ENCODE data around the gene WDCP. TPM values are rescaled to one million over a fixed set of nuclear protein-coding genes. Genes with fewer than 3 reads are reported as not detected.

Gene WDCP
- total RNA-seq, 6 experiments from 2014 or later, result 4.3 to 8.7 (median 5.5) TPM

GRCh38 chr2:24010477-24011249 is 36.5 kb downstream of the WDCP start:
- H3K27ac ChIP-seq, result no peak overlapping the region
- no peaks in the 10 kb centered on the region for H3K9me3 ChIP-seq
- 75% methylated on average over 4 of the region's 37 CpGs for WGBS (ENCODE audit: insufficient coverage, low coverage, low lambda C conversion rate, missing lambda C conversion rate)
- TF ChIP-seq CTCF (IDR thresholded peaks at IDR 0.05) (no peak), POLR2A (IDR thresholded peaks at IDR 0.05) (no peak)
- intact Hi-C loops (cut with DNase I), result no loop called here
- DNase-seq, result no peak
- peak in 1 of 4 donors; percentile 44 for ATAC-seq
- peak overlapping the region in 1 of 3 donors; percentile 51 for H3K4me3 ChIP-seq
- H3K27me3 ChIP-seq, result no peaks in the 10 kb centered on the region
- H3K36me3 ChIP-seq, result no peaks in the 10 kb centered on the region
- H3K4me1 ChIP-seq, result peaks cover 0 to 11% (median 0%) of the 10 kb centered on the region in 4 donors

- H3K4me1 ChIP-seq, result peaks cover 0 to 11% (median 0%) of the 10 kb centered on the region in 4 donors
- intact Hi-C loops (cut with DNase I), result no loop called here
- peak; percentile 30 to 64 (median 46) for ATAC-seq
- H3K36me3 ChIP-seq, result no peaks in the 10 kb centered on the region
- peak within 1 kb of the TSS; percentile 32 to 51 (median 34) for H3K4me3 ChIP-seq
- TF ChIP-seq CTCF (IDR thresholded peaks at IDR 0.05) (no peak), POLR2A (IDR thresholded peaks at IDR 0.05) (no peak)
- no peak within 1 kb of the TSS for H3K27ac ChIP-seq
- DNase-seq, result no peak
- H3K9me3 ChIP-seq, result no peaks in the 10 kb centered on the region
- WGBS (ENCODE audit: insufficient coverage, low coverage, low lambda C conversion rate, missing lambda C conversion rate), result 21% methylated on average over 4 of the region's 75 CpGs
- H3K27me3 ChIP-seq, result no peaks in the 10 kb centered on the region
Observed at GRCh38 chr2:24009680-24010476, 37.3 kb downstream of the WDCP start, which contains the start of gene MFSD2B. TSS of gene MFSD2B (plus strand) at chr2:24010085. CDS start at chr2:24010097, 12 bp downstream.

GRCh38 chr2:24009367-24009679 is 37.9 kb downstream of the WDCP start:
- no peak for DNase-seq
- TF ChIP-seq CTCF (IDR thresholded peaks at IDR 0.05), result no peak
- Histone ChIP-seq H3K4me1 (peaks cover 0 to 11% (median 0%) of the 10 kb centered on the region in 4 donors), H3K4me3 (peak overlapping the region; percentile 32 to 51 (median 34)), H3K36me3 (no peaks in the 10 kb centered on the region), H3K9me3 (no peaks in the 10 kb centered on the region), H3K27me3 (no peaks in the 10 kb centered on the region), H3K27ac (no peak overlapping the region)
- ATAC-seq, result peak; percentile 9 to 20 (median 12)
- intact Hi-C loops (cut with DNase I), result no loop called here
- 40% methylated on average over 3 of the region's 9 CpGs for WGBS (ENCODE audit: insufficient coverage, low coverage, low lambda C conversion rate, missing lambda C conversion rate)

GRCh38 chr2:24008672-24009366 is 38.4 kb downstream of the WDCP start:
- no peak overlapping the region for H3K4me3 ChIP-seq
- 72% methylated on average over 13 of the region's 13 CpGs for WGBS (ENCODE audit: insufficient coverage, low coverage, low lambda C conversion rate, missing lambda C conversion rate)
- no peak for DNase-seq
- TF ChIP-seq CTCF (IDR thresholded peaks at IDR 0.05) (no peak), POLR2A (IDR thresholded peaks at IDR 0.05) (no peak)
- no peaks in the 10 kb centered on the region for H3K9me3 ChIP-seq
- peaks cover 0 to 11% (median 0%) of the 10 kb centered on the region in 4 donors for H3K4me1 ChIP-seq
- peak in 1 of 4 donors; percentile 17 for ATAC-seq
- no peaks in the 10 kb centered on the region for H3K36me3 ChIP-seq
- intact Hi-C loops (cut with DNase I), result no loop called here
- no peaks in the 10 kb centered on the region for H3K27me3 ChIP-seq
- no peak overlapping the region for H3K27ac ChIP-seq

Measured in right lobe of liver (tissue), 6 donors.